Vagina (tissue), 2 donors: ENCODE results near the gene LPP. TPM values are rescaled to one million over a fixed set of nuclear protein-coding genes. Genes with fewer than 3 reads are reported as not detected.

Experiments used
- DNase-seq, 2 donors: peaks; one replicate each; pipeline ENCODE4 v3.0.0-alpha.2; 2017; ENCODE audit errors: extremely low spot score in 2 of 2
- H3K27ac ChIP-seq: fragments of 200-600 bp; sonication (generic); one replicate; pipeline ENCODE4 v1.5.1; 2019
- H3K27me3 ChIP-seq: fragments of 200-600 bp; sonication (generic); one replicate; pipeline ENCODE4 v1.5.1; 2019
- H3K36me3 ChIP-seq, 2 donors: fragments of 200-600 bp; sonication (generic); one replicate each; pipeline ENCODE4 v1.5.1; 2017 to 2019
- H3K4me1 ChIP-seq: fragments of 200-600 bp; sonication (generic); one replicate; pipeline ENCODE4 v1.5.1; 2019
- H3K4me3 ChIP-seq, 2 donors: fragments of 200-600 bp; sonication (generic); 1 replicate in 1 of 2; 2 replicates in 1 of 2; pipeline ENCODE4 v1.5.1; 2016 to 2019
- H3K9me3 ChIP-seq: fragments of 200-600 bp; sonication (generic); one replicate; pipeline ENCODE4 v1.5.1; 2019
- CTCF ChIP-seq, 3 experiments: fragments of 450-650 bp in 2 of 3; fragments of 200-600 bp in 1 of 3; sonication (generic) in 1 of 3; IDR thresholded peaks; one replicate each; pipeline ENCODE4 v1.5.1; 2017 to 2019; ENCODE audit warnings: antibody characterized with exemption in 3 of 3, mild to moderate bottlenecking in 2 of 3, moderate library complexity in 2 of 3
- POLR2A ChIP-seq, 2 donors: fragments of 450-650 bp; IDR thresholded peaks; one replicate each; pipeline ENCODE4 v1.6.1; 2017; ENCODE audit warnings: antibody characterized with exemption in 2 of 2, mild to moderate bottlenecking in 2 of 2, moderate library complexity in 2 of 2
- POLR2AphosphoS5 ChIP-seq, 2 donors: sonication (generic); formaldehyde crosslinking; IDR thresholded peaks; one replicate each; pipeline ENCODE4 v1.9.0; 2017; ENCODE audit warnings: antibody characterized with exemption in 2 of 2, mild to moderate bottlenecking in 2 of 2, low read depth in 1 of 2; ENCODE audit not compliant: insufficient read depth in 1 of 2
- intact Hi-C: fragments of 100-400 bp; cut with DNase I; formaldehyde crosslinking; loops from one replicate; pipeline ENCODE4 v1.15.1; 2023
- microRNA counts, 2 donors: library from miRNA; unstranded; fragments of <30 nt; microRNA quantifications; one replicate each; lab custom pipeline; 2016 to 2017
- microRNA-seq: library from miRNA; unstranded; fragments of <30 nt; microRNA quantifications from one replicate; pipeline ENCODE4, GENCODE V29; 2017; ENCODE audit warnings: borderline number of aligned reads, borderline replicate concordance
- small RNA-seq: library from RNA; depleted of rRNA; stranded (forward); fragments of <200 nt; gene quantifications from one replicate; pipeline ENCODE3, GENCODE V24; 2016
- total RNA-seq: library from RNA; depleted of rRNA; stranded (reverse); fragments of >200 nt; gene quantifications from one replicate; pipeline ENCODE4 v1.2.3, GENCODE V29; 2016

Gene LPP
- total RNA-seq, 1 donor from 2014 or later = 248 TPM

- no peak for DNase-seq
- intact Hi-C loops = no loop called here
- H3K36me3 ChIP-seq = no peaks in the 10 kb centered on the region
- no peak overlapping the region for H3K4me3 ChIP-seq
- peaks cover 7% of the 10 kb centered on the region for H3K4me1 ChIP-seq
- no peaks in the 10 kb centered on the region for H3K27me3 ChIP-seq
- no peak overlapping the region for H3K27ac ChIP-seq
- H3K9me3 ChIP-seq = no peaks in the 10 kb centered on the region
- TF ChIP-seq POLR2A (IDR thresholded peaks at IDR 0.05) = no peak
- TF ChIP-seq CTCF (IDR thresholded peaks at IDR 0.05) = no peak
- no peak for TF ChIP-seq POLR2AphosphoS5 (IDR thresholded peaks at IDR 0.05; ENCODE audit: insufficient read depth in 1 of 2, low read depth in 1 of 2)
Observed at GRCh38 chr3:188937389-188937788, 783.4 kb downstream of the LPP start.

GRCh38 chr3:188938999-188939398, 785.0 kb downstream of the LPP start:
- Histone ChIP-seq H3K36me3 (no peaks in the 10 kb centered on the region), H3K27ac (no peak overlapping the region), H3K4me1 (peaks cover 9% of the 10 kb centered on the region), H3K4me3 (no peak overlapping the region), H3K27me3 (no peaks in the 10 kb centered on the region), H3K9me3 (no peaks in the 10 kb centered on the region)
- TF ChIP-seq POLR2AphosphoS5 (IDR thresholded peaks at IDR 0.05; ENCODE audit: insufficient read depth in 1 of 2, low read depth in 1 of 2) (no peak), CTCF (IDR thresholded peaks at IDR 0.05) (no peak), POLR2A (IDR thresholded peaks at IDR 0.05) (no peak)
- DNase-seq = no peak
- intact Hi-C loops = no loop called here

- Histone ChIP-seq H3K27me3 (no peaks in the 10 kb centered on the region), H3K4me3 (no peak overlapping the region), H3K9me3 (no peaks in the 10 kb centered on the region), H3K4me1 (peaks cover 19% of the 10 kb centered on the region), H3K27ac (no peak overlapping the region), H3K36me3 (no peaks in the 10 kb centered on the region)
- TF ChIP-seq POLR2AphosphoS5 (IDR thresholded peaks at IDR 0.05; ENCODE audit: insufficient read depth in 1 of 2, low read depth in 1 of 2) = no peak
- TF ChIP-seq CTCF (IDR thresholded peaks at IDR 0.05) = no peak
- no peak for TF ChIP-seq POLR2A (IDR thresholded peaks at IDR 0.05)
- DNase-seq = no peak
- intact Hi-C loops = loop anchor here (10.0 kb wide), 2 partner anchors 645 to 675 kb away; no protein-coding TSS in a partner anchor
Observed at GRCh38 chr3:188939814-188940572, 786.0 kb downstream of the LPP start.

MicroRNAs within 50 kb of the gene (microRNA counts, 767-probe panel; counts per million panel counts)
- microRNA hsa-miR-28-3p (lab: Ali Mortazavi, UCI) (4,299 to 4,718 counts per million in 2 donors), microRNA hsa-miR-28-5p (lab: Ali Mortazavi, UCI) (4,167 to 5,016 counts per million in 2 donors)

Small RNA genes lying within 50 kb of the gene (microRNA-seq; reads per million reads assigned to microRNA genes)
- 3,793 reads per million, percentile 89 among the genes with 10 or more reads in this experiment for gene MIR28

Small RNA genes lying within 50 kb of the gene (small RNA-seq; reads per million reads assigned to genes)
- 8,332 reads per million, percentile 100 among the genes with 10 or more reads in this experiment for gene MIR28
